NCI-H2029 (cell line): ENCODE results near the gene ZNF630.
"Not testable (repeated sequence)": the region's sequence is repeated elsewhere in the genome, so short reads cannot be mapped to it uniquely, and the experiment has no call there.

Experiments used
- DNase-seq: peaks from one replicate; lab custom pipeline; 2025; lab: John Stamatoyannopoulos, UW

Gene ZNF630

DNA sequence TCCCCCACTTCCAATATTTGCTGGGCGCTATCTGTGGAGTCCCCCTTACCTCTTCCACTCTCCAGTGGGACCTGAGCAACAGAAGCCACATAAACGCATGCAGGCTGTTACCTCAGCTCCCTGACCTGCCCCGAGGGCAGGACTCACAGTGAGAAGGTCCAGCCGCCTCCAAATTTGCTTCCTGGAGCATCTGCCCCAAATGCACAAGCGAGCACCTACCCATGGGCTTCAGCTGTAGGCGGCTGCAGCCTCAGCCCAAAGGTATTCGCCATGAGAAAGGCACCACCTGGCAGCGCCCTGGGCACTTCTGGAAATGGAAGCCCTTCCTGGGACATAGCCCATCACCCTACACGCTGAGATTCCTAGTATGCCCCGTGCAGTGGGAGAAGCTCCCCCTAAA is 41.2 kb downstream of the ZNF630 start:
- DNase-seq, result no peak

DNA sequence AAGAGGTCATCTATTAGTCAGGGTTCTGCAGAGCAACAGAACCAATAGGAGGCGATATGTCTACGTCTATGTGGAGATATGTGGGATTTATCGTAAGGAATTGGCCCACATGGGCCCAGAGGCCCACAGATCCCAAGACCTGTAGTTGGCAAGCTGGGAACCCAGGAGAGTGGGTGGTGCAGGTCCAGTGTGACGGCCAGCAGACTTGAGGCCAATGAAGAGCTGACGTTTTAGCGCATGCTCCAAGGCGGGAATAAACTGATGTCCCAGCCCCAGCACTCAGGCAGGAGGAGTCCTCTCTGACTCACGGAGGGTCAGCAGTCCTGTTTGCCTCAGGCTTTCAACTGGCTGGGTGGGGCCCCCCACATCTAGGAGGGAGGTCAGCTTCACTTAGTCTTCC is 43.3 kb downstream of the ZNF630 start:
- DNase-seq, result no peak

DNA sequence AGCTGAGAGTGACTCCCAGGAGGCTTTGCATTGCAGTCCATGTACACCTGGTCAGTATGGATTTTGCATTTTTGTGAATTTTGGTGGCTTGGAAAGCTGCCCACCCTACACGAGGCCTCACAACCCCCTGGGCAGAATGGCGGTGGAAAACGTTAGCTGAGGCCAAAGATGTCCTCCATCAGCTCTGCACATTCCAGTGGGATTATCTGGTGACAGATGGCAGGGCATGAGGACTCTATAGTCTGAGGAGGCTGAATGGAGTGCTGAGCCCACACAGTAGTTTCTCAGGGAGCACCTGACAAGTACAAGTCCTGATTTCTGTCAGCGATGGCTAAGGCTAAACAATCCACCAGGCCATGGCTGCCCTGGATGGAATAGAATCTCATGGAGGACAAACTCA is 43.9 kb downstream of the ZNF630 start:
- DNase-seq, result not testable (repeated sequence)

DNA sequence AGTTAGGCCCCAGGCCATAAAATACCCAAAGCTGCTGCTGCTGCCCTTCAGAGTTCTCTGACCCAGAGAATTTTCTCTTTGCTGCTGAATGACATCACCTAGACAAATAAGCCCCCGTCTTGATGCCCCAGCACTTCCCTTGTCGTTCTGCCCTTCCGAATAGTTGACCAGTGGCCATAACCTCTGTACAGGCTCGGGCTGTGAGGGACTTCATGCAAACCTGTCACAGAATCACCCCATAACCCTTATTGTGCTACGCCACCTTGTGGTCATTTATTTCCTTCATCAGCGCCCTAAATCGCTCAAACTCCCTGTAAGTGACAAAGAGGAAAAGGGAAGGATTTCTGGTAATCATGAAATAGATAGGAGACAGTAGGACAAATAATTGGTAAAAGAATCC is 45.9 kb downstream of the ZNF630 start:
- DNase-seq, result peak; percentile 20

DNA sequence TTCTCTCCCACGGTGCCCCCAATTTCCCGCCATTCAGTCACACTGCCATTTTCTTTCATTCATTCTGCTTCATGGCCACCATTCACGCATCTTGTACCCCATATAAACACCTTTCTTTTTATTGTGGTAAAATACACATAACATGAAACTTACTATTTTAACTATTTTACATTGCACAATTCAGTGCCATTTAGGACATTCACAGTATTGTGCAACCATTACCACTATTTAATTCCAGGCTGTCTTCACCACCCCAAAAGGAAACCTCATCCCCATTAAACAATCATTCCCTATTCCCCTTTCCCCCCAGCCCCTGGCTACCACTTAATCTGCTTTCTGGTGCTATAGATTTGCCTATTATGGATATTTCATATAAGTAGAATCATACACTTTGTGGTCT is 48.7 kb downstream of the ZNF630 start:
- no peak for DNase-seq

DNA sequence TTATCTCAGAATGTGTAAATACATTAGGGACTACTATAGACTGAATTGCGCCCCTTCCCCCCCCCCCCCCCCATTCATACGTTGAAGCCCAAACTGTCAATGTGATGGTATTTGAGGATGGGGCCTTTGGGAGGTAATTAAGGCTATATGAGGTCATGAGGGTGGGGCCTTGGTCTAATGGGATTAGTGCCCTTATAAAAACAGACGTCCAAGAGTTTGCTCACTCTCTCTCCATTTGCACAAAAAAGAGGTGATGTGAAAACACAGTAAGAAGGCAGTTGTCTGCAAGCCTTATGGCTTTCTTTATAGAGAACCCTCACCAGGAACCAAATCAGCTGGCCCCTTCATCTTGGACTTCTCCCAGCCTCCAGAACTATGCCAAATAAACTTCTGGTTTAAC is 49.3 kb downstream of the ZNF630 start:
- no peak for DNase-seq

DNA sequence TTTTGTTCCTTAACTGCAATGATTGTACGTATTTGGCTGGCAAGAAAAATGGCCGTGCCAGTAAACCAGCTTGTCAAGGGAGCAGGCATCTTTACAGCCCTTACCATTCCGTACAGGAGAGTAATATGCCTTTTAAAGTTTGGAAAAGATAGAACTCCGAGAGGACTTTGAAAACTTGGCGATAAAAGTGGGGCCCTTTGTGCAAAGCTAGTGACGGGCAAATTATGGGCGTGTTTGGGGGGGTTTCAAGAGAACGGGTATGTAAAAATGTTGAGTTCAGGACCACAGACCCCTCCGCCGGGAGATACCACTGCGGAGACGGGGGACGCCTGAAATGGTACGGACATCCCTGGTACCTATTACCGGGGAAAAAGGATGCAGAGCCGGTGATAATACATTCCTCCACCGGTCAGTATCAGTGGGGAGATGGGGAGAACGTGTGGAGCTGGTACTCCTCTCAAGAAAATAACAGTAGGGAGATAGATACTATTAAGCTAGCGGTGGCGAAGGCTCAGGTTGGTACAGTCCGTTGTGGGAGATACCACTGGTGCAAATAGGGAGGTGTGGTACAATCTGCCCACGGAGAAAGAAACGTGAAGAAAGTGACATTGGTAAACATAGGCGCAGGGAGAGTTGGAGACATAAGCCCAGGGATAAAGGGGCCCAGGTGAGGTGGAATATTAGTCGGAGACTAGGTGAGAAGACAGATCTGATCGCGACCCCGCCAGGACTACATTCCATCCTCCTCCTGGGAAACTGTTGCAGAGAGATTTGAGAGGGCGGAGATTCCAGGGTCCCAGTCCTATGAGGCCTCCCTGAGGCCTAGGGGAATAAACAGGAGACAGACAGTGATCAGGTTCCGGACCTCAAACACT is 50.2 kb downstream of the ZNF630 start:
- peak; percentile 53 for DNase-seq

DNA sequence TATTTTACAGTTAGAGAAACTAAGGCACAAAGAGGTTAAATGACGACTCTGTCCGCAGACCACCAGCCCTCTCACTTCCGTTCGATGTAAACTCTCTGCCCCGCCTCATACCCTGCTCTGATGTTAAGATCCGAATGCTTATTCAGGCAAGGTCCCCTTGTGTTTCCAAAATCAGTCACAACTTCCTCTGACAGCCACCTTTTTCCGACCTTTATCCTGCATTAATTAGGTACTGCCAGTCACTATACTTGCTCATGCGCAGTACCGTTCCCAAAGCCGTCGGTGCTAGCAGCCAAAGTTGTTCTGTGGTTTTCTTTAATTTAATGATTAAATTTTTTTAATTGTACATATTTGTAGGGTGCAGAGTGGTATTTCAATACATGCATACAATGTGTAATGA is 51.0 kb downstream of the ZNF630 start:
- DNase-seq, result not testable (repeated sequence)

DNA sequence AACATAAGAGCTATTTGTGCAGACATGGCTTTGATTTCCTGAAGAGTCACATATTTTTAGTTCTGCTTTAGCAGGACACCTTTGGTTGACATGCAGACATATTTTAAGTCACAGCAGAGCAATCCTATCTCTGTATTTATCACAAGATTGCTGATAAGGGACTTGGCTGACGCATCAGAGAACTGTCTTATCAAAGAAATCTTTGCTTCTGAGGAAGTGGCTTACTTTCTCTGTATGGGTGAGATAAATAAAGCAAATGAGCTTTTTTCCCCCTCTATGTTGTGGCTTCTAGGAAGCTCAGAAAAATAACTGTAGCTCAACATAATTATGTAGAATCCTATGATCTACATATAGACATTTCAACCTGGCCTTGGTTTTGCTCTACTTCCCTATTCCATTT is 51.5 kb downstream of the ZNF630 start:
- not testable (repeated sequence) for DNase-seq

DNA sequence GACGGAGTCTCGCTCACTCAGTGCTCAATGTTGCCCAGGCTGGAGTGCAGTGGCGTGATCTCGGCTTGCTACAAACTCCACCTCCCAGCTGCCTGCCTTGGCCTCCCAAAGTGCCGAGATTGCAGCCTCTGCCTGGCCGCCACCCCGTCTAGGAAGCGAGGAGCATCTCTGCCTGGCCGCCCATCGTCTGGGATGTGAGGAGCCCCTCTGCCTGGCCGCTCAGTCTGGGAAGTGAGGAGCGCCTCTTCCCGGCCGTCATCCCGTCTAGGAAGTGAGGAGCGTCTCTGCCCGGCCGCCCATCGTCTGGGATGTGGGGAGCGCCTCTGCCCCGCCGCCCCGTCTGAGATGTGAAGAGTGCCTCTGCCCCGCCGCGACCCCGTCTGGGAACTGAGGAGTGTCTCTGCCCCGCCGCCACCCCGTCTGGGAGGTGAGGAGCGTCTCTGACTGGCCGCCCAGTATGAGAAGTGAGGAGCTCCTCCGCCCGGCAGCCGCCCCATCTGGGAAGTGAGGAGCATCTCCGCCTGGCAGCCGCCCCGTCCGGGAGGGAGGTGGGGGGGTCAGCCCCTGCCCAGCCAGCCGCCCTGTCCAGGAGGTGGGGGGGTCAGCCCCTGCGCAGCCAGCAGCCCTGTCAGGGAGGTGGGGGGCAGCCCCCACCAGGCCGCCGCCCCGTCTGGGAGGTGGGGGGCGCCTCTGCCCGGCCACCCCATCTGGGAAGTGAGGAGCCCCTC is 54.7 kb downstream of the ZNF630 start:
- DNase-seq, result not testable (repeated sequence)

DNA sequence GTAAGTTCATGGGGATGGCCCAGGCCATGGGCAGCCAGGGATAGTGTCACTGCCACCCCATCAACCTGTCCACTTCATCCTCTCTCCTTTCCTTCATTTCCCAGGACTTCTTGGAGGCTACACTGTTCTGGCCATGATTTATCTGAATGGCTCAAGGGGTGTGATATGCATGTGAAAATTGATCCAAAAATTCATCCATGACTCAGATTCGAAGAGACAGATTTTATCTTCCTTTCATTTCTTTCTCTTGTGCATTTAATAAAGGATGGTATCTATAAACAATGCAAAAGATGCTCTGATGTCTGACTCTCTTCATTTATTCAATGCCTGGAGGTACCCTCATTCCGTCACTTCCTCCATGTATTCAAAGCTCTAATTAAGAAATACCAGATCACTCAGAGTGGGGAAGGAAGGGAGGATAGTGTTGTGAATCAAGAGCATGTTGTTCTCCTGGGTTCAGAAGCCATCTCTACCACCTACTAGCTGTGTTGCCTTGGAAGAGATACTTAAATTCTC is 61.9 kb downstream of the ZNF630 start:
- DNase-seq, result not testable (repeated sequence)
